B cell (primary cell): Measurements from ENCODE around the gene LYAR. TPM values are rescaled to one million over a fixed set of nuclear protein-coding genes. Genes with fewer than 3 reads are reported as not detected.

Source experiments
- ATAC-seq: fragments of 200-7000 bp; cut with Tn5 transposase; one replicate; pipeline ENCODE4 v1.10.0; 2021; ENCODE audit warnings: low read depth, mild to moderate bottlenecking, moderate number of reproducible peaks, moderate library complexity
- CTCF ChIA-PET: fragments of 350-600 bp; sonication (Branson Sonifier 250); formaldehyde crosslinking; loops from one replicate; lab custom pipeline; 2021; ENCODE audit warnings: antibody characterized with exemption, inconsistent platforms; lab: Charles Lee
- POLR2A ChIA-PET: fragments of 350-600 bp; sonication (Branson Sonifier 250); formaldehyde crosslinking; loops from one replicate; lab custom pipeline; 2021; ENCODE audit warnings: antibody characterized with exemption; lab: Charles Lee
- DNase-seq: peaks from one replicate; pipeline ENCODE4 v3.0.0; 2013
- H2AFZ ChIP-seq: 2 replicates; pipeline ENCODE4 v1.6.1; 2012; ENCODE audit warnings: mild to moderate bottlenecking, low read depth, low read length; ENCODE audit not compliant: insufficient read depth, poor library complexity, severe bottlenecking
- H3K27ac ChIP-seq, 2 donors: 1 replicate in 1 of 2; 2 replicates in 1 of 2; pipeline ENCODE4 v1.5.1; 2012 to 2013; ENCODE audit warnings: low read length in 2 of 2, mild to moderate bottlenecking in 2 of 2, moderate library complexity in 1 of 2
- H3K27me3 ChIP-seq, 4 experiments: fragments of 200-600 bp in 1 of 4; sonication (generic) in 1 of 4; replicated peaks in 1 of 4; 1 replicate in 2 of 4; 2 replicates in 2 of 4; pipeline versions ENCODE4 v1.6.1 to v1.7.0; 2013 to 2016; ENCODE audit warnings: low read length in 3 of 4, mild to moderate bottlenecking in 2 of 4, mixed read lengths in 1 of 4, moderate library complexity in 1 of 4; ENCODE audit not compliant: insufficient read depth in 4 of 4, control insufficient read depth in 3 of 4; ENCODE audit errors: control extremely low read depth in 1 of 4
- H3K36me3 ChIP-seq, 2 experiments: replicated peaks in 1 of 2; 1 replicate in 1 of 2; 2 replicates in 1 of 2; pipeline versions ENCODE4 v1.6.1 to v1.7.1; 2013; ENCODE audit warnings: low read length in 1 of 2; ENCODE audit not compliant: insufficient read depth in 2 of 2, control insufficient read depth in 1 of 2; ENCODE audit errors: control extremely low read depth in 1 of 2, extremely low read depth in 1 of 2
- H3K4me1 ChIP-seq, 2 donors: fragments of 200-600 bp in 1 of 2; sonication (generic) in 1 of 2; 1 replicate in 1 of 2; 2 replicates in 1 of 2; pipeline versions ENCODE4 v1.5.1 to v1.6.1; 2013 to 2017; ENCODE audit warnings: low read length in 2 of 2; ENCODE audit not compliant: control insufficient read depth in 2 of 2, insufficient read depth in 2 of 2
- H3K4me2 ChIP-seq: replicated peaks from 2 replicates; pipeline ENCODE3; 2012; ENCODE audit warnings: mild to moderate bottlenecking, low read depth, low read length; ENCODE audit not compliant: poor library complexity, severe bottlenecking
- H3K4me3 ChIP-seq, 5 experiments: fragments of 200-600 bp in 1 of 5; sonication (generic) in 1 of 5; 1 replicate in 3 of 5; 2 replicates in 2 of 5; pipeline versions ENCODE4 v1.5.1 to v1.7.0; 2011 to 2016; ENCODE audit warnings: low read length in 4 of 5, mild to moderate bottlenecking in 4 of 5, low read depth in 2 of 5, control low read depth in 1 of 5, moderate library complexity in 1 of 5; ENCODE audit not compliant: insufficient read depth in 1 of 5; ENCODE audit errors: control extremely low read depth in 1 of 5, extremely low read depth in 1 of 5
- H3K79me2 ChIP-seq: fragments of 200-600 bp; sonication (generic); one replicate; pipeline ENCODE4 v1.6.0; 2016; ENCODE audit warnings: low read length; ENCODE audit not compliant: control insufficient read depth, insufficient read depth
- H3K9ac ChIP-seq: fragments of 200-600 bp; sonication (generic); 2 replicates; pipeline ENCODE4 v1.6.1; 2017; ENCODE audit warnings: mild to moderate bottlenecking, low read length, moderate library complexity
- H3K9me3 ChIP-seq, 3 donors: one replicate each; pipeline versions ENCODE4 v1.6.1 to v1.7.1; 2013; ENCODE audit warnings: low read length in 2 of 3; ENCODE audit not compliant: control insufficient read depth in 2 of 3, insufficient read depth in 1 of 3; ENCODE audit errors: control extremely low read depth in 1 of 3
- H4K20me1 ChIP-seq: 2 replicates; pipeline ENCODE4 v1.6.0; 2012; ENCODE audit warnings: mild to moderate bottlenecking, low read length; ENCODE audit not compliant: insufficient read depth, control insufficient read depth, poor library complexity, severe bottlenecking
- H3K27ac Mint-ChIP-seq: one replicate; pipeline ENCODE4 v1.8.0; 2021; ENCODE audit warnings: mixed read lengths
- H3K27me3 Mint-ChIP-seq: one replicate; pipeline ENCODE4 v1.8.0; 2021; ENCODE audit warnings: mixed read lengths
- H3K4me1 Mint-ChIP-seq: one replicate; pipeline ENCODE4 v1.8.0; 2021; ENCODE audit warnings: mixed read lengths
- H3K4me3 Mint-ChIP-seq: one replicate; pipeline ENCODE4 v1.8.0; 2021; ENCODE audit warnings: mixed read lengths
- H3K9me3 Mint-ChIP-seq: one replicate; pipeline ENCODE4 v1.8.0; 2022; ENCODE audit warnings: mixed read lengths; ENCODE audit not compliant: insufficient read depth
- EZH2 ChIP-seq: IDR thresholded peaks from 2 replicates; pipeline ENCODE4 v1.6.1; 2012; ENCODE audit warnings: borderline replicate concordance, low read depth, mild to moderate bottlenecking, moderate library complexity, low read length; ENCODE audit not compliant: insufficient read depth, poor library complexity, severe bottlenecking
- WGBS: methylation state at CpG from one replicate; pipeline ENCODE4 v1.1.5; 2013; ENCODE audit warnings: missing lambda C conversion rate; ENCODE audit not compliant: insufficient coverage; 5-methylcytosine and 5-hydroxymethylcytosine counted together
- intact Hi-C: fragments of 100-400 bp; cut with micrococcal nuclease; formaldehyde crosslinking; loops from one replicate; pipeline ENCODE4 v1.10.0; 2022
- polyA plus RNA-seq: library from polyadenylated mRNA; depleted of rRNA; stranded (reverse); fragments of >200 nt; gene quantifications from 2 replicates; pipeline ENCODE4 v1.2.3, GENCODE V29; 2012
- total RNA-seq, 2 donors: library from RNA; stranded (reverse); fragments of 120-200 nt in 1 of 2; gene quantifications; 1 replicate in 1 of 2; 2 replicates in 1 of 2; pipeline versions ENCODE4 v1.2.3 to v1.2.4, GENCODE V29; 2013 to 2022
- TF ChIP-seq, protein P1 (sequence below): fragments of 200-600 bp; IDR thresholded peaks from one replicate; pipeline ENCODE4 v1.8.0; 2022; ENCODE audit warnings: antibody characterized with exemption, mild to moderate bottlenecking

The LYAR gene
- total and polyA plus RNA-seq, 2 donors (not counting 1 experiment from before 2014, with no cell fraction given): 3.0 to 11.5 TPM

DNA sequence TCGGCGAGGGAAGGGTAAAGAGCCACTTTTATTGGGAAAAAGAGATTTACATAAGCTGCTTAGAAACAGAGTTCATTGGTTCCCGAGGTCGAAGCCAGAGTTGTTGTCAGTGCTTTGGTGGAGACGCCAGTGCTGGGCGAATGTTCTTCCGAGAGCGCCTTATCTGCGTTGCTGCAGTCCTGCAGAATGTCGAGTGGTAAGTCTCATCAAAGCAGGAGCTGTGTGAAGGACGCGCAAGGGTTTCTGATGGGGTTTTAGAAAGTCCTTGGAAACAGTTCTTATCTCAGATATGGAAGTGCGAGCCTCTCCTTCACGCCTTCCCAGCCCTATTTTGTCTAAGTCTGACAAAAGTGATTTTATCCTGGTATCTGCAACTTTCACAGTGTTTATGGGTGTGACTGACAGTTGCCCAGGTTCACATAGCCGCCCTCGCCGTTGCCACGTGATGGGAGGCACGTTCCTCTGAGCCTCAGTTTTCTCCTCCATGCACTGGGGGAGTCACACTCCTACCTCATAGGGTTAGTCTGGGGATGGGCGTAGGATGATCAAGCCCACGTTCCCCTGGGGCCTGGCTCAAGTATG is 49.6 kb upstream of the LYAR start:
- Histone ChIP-seq H3K27me3 (peaks cover 0 to 20% (median 4%) of the 10 kb centered on the region in 4 experiments), H3K79me2 (no peaks in the 10 kb centered on the region), H3K4me3 (no peak overlapping the region), H3K4me1 (peaks cover 0 to 10% of the 10 kb centered on the region in 2 donors), H3K27ac (no peak overlapping the region), H3K9me3 (peaks cover 0 to 10% (median 0%) of the 10 kb centered on the region in 3 donors), H3K4me2 (no peak overlapping the region), H3K9ac (no peak overlapping the region), H3K36me3 (no peaks in the 10 kb centered on the region), H2AFZ (no peak overlapping the region), H4K20me1 (no peaks in the 10 kb centered on the region)
- H3K4me3 Mint-ChIP-seq: no peak overlapping the region
- no peaks in the 10 kb centered on the region for H3K9me3 Mint-ChIP-seq
- WGBS: 68% methylated on average over 15 of the region's 21 CpGs
- H3K4me1 Mint-ChIP-seq: peaks cover 14% of the 10 kb centered on the region
- ATAC-seq (no peak), DNase-seq (no peak)
- no peak for TF ChIP-seq EZH2
- TF ChIP-seq, protein P1, sequence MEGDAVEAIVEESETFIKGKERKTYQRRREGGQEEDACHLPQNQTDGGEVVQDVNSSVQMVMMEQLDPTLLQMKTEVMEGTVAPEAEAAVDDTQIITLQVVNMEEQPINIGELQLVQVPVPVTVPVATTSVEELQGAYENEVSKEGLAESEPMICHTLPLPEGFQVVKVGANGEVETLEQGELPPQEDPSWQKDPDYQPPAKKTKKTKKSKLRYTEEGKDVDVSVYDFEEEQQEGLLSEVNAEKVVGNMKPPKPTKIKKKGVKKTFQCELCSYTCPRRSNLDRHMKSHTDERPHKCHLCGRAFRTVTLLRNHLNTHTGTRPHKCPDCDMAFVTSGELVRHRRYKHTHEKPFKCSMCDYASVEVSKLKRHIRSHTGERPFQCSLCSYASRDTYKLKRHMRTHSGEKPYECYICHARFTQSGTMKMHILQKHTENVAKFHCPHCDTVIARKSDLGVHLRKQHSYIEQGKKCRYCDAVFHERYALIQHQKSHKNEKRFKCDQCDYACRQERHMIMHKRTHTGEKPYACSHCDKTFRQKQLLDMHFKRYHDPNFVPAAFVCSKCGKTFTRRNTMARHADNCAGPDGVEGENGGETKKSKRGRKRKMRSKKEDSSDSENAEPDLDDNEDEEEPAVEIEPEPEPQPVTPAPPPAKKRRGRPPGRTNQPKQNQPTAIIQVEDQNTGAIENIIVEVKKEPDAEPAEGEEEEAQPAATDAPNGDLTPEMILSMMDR: no peak
- no peak overlapping the region for H3K27ac Mint-ChIP-seq
- intact Hi-C loops: no loop called here
- H3K27me3 Mint-ChIP-seq: peaks cover 11% of the 10 kb centered on the region
- POLR2A ChIA-PET: no interaction called here
- CTCF ChIA-PET: no interaction called here

DNA sequence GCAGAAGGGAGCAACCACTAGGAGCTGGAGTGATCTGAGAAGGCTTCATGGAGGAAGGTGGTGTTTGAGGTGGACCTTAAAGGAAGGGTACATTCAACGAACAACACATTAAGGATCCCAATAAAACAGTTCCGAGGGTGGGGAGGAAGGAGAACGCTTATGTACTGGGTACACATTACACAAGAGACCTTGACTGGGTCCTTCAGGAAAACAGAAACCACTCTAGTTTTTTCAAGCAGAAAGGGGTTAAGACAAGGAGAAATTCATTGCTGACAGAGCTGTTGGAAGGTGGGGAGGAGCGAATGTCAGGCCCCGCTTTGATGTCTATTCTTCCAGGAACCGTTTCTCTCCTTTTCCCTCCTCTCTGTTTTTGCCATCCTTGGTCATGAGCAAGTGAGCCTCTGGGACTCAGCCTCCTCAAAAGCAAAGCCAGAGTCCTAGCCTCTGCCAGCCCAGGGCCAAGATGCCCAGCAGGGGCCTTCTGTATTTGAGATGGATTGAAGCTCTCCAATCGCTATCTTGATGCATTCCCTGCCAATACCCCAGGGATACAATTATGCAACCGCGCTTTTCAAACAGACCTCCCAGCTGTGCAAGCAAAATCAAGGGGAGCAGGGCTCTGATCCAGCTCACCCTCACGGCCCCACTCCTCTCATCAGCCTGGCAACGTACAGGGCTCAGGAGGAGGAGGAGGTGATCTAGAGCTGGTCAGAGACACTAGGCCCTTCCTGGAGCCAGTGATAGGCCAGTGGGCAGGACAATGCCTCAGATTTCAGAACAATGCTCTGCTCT is 48.5 kb upstream of the LYAR start:
- H3K9me3 Mint-ChIP-seq: no peaks in the 10 kb centered on the region
- no peaks in the 10 kb centered on the region for H4K20me1 ChIP-seq
- no peaks in the 10 kb centered on the region for H3K36me3 ChIP-seq
- H2AFZ ChIP-seq: no peak overlapping the region
- H3K4me3 Mint-ChIP-seq: no peak overlapping the region
- ATAC-seq (no peak), DNase-seq (no peak)
- POLR2A ChIA-PET: no interaction called here
- H3K79me2 ChIP-seq: no peaks in the 10 kb centered on the region
- CTCF ChIA-PET: interaction anchor here (1.4 to 2.3 kb wide), 3 partner anchors 79 to 90 kb away, joined by 4 to 8 read pairs (median 6); partner anchors contain the start of gene TMEM128
- intact Hi-C loops: no loop called here
- H3K27ac Mint-ChIP-seq: no peak overlapping the region
- 73% methylated on average over 5 of the region's 11 CpGs for WGBS
- no peak overlapping the region for H3K4me2 ChIP-seq
- peaks cover 0 to 5% of the 10 kb centered on the region in 2 donors for H3K4me1 ChIP-seq
- peaks cover 0 to 5% (median 0%) of the 10 kb centered on the region in 3 donors for H3K9me3 ChIP-seq
- H3K4me1 Mint-ChIP-seq: peaks cover 9% of the 10 kb centered on the region
- H3K9ac ChIP-seq: no peak overlapping the region
- peaks cover 0 to 14% (median 3%) of the 10 kb centered on the region in 4 experiments for H3K27me3 ChIP-seq
- peaks cover 11% of the 10 kb centered on the region for H3K27me3 Mint-ChIP-seq
- TF ChIP-seq, protein P1: no peak
- TF ChIP-seq EZH2: no peak
- no peak overlapping the region for H3K4me3 ChIP-seq
- no peak overlapping the region for H3K27ac ChIP-seq
